GM12878 (cell line): ENCODE data around the gene TNNT2. TPM values are rescaled to one million over a fixed set of nuclear protein-coding genes. Genes with fewer than 3 reads are reported as not detected.

Experiments
- ATAC-seq: fragments of 200-7000 bp; cut with Tn5 transposase; 3 replicates; pipeline ENCODE4 v1.9.1; 2020; ENCODE audit warnings: mild to moderate bottlenecking, moderate library complexity
- BruUV-seq: library from RNA; stranded (reverse); fragments of 400-500 nt; replicated peaks from 2 replicates; lab custom pipeline; 2021; lab: Mats Ljungman, UMichigan
- CTCF ChIA-PET: fragments of 300-600 bp; sonication (Branson Sonifier 250); formaldehyde crosslinking; extraction: SDS; loops from one replicate; lab custom pipeline; 2021; ENCODE audit warnings: inconsistent platforms; lab: Yijun Ruan, JAX
- POLR2A ChIA-PET: fragments of 350-600 bp; formaldehyde crosslinking; extraction: SDS; loops from one replicate; lab custom pipeline; 2021; ENCODE audit warnings: inconsistent platforms; lab: Charles Lee
- RAD21 ChIA-PET: fragments of 300-600 bp; sonication (Branson Sonifier 250); formaldehyde crosslinking; loops from one replicate; lab custom pipeline; 2023; ENCODE audit warnings: antibody characterized with exemption; ENCODE audit not compliant: unreplicated experiment; lab: Charles Lee
- SMC1A ChIA-PET: fragments of 300-600 bp; sonication (Branson Sonifier 250); formaldehyde crosslinking; loops from one replicate; lab custom pipeline; 2023; ENCODE audit not compliant: unreplicated experiment, uncharacterized antibody; lab: Charles Lee
- DNase-seq: peaks from one replicate; pipeline ENCODE4 v3.0.0-alpha.2; 2011; ENCODE audit warnings: low read depth, low spot score
- FAIRE-seq: peaks from 3 replicates; lab custom pipeline; 2011; peaks lifted over from hg19 to GRCh38; lab: Jason Lieb, UNC
- H2AFZ ChIP-seq: 2 replicates; pipeline ENCODE4 v1.6.0; 2011; ENCODE audit warnings: low read depth, low read length, control low read depth; ENCODE audit not compliant: control insufficient read depth
- H3K27ac ChIP-seq: 2 replicates; pipeline ENCODE4 v1.5.1; 2011; ENCODE audit warnings: control low read depth; ENCODE audit not compliant: control insufficient read depth, insufficient read depth
- H3K27me3 ChIP-seq, 2 experiments: replicated peaks in 1 of 2; 2 replicates each; pipeline versions ENCODE4 v1.6.0 to v1.6.1; 2011; ENCODE audit warnings: low read length in 1 of 2; ENCODE audit not compliant: control insufficient read depth in 2 of 2, insufficient read depth in 2 of 2
- H3K36me3 ChIP-seq, 2 experiments: 2 replicates each; pipeline ENCODE4 v1.5.1; 2011; ENCODE audit warnings: low read length in 1 of 2; ENCODE audit not compliant: control insufficient read depth in 2 of 2, insufficient read depth in 2 of 2
- H3K4me1 ChIP-seq: 2 replicates; pipeline ENCODE4 v1.6.1; 2011; ENCODE audit warnings: mild to moderate bottlenecking, low read length, moderate library complexity, mixed read lengths; ENCODE audit not compliant: control insufficient read depth, insufficient read depth
- H3K4me2 ChIP-seq: 2 replicates; pipeline ENCODE4 v1.6.0; 2011; ENCODE audit warnings: control low read depth; ENCODE audit not compliant: control insufficient read depth, insufficient read depth
- H3K4me3 ChIP-seq: fragments of 200-600 bp; sonication (generic); 2 replicates; pipeline ENCODE4 v1.5.1; 2016
- H3K79me2 ChIP-seq: 2 replicates; pipeline ENCODE4 v1.6.0; 2011; ENCODE audit warnings: low read length; ENCODE audit not compliant: control insufficient read depth, insufficient read depth
- H3K9ac ChIP-seq: 2 replicates; pipeline ENCODE4 v1.8.0; 2011; ENCODE audit warnings: low read length, control low read depth, mixed read lengths; ENCODE audit not compliant: control insufficient read depth, insufficient read depth
- H3K9me3 ChIP-seq: replicated peaks from 3 replicates; pipeline ENCODE4 v1.5.1; 2011; ENCODE audit warnings: mild to moderate bottlenecking, low read length; ENCODE audit not compliant: control insufficient read depth, insufficient read depth
- H4K20me1 ChIP-seq: 2 replicates; pipeline ENCODE4 v1.6.0; 2011; ENCODE audit not compliant: control insufficient read depth, insufficient read depth
- ASH2L ChIP-seq: fragments of 300-600, 200-600 bp; sonication (generic); IDR thresholded peaks from 2 replicates; pipeline ENCODE4 v1.6.1; 2017; ENCODE audit warnings: low read depth, mild to moderate bottlenecking, borderline replicate concordance
- CREM ChIP-seq: IDR thresholded peaks from 2 replicates; pipeline ENCODE4 v1.6.1; 2014; ENCODE audit warnings: antibody characterized with exemption, low read depth
- SRF ChIP-seq, 2 experiments: IDR thresholded peaks; 2 replicates each; pipeline ENCODE4 v1.6.1; 2011; ENCODE audit warnings: low read depth in 2 of 2, low read length in 2 of 2, mild to moderate bottlenecking in 1 of 2, moderate library complexity in 1 of 2
- SUPT20H ChIP-seq: IDR thresholded peaks from 2 replicates; pipeline ENCODE4 v1.6.1; 2011; ENCODE audit warnings: low read depth, mild to moderate bottlenecking, low read length, moderate library complexity, borderline replicate concordance; ENCODE audit not compliant: control insufficient read depth
- TBL1XR1 ChIP-seq: IDR thresholded peaks from 2 replicates; pipeline ENCODE4 v1.6.1; 2012; ENCODE audit warnings: low read depth, low read length, improper control_type of control experiment
- WGBS: methylation state at CpG from one replicate; pipeline ENCODE4 v1.1.6; 2016; ENCODE audit warnings: low lambda C conversion rate; ENCODE audit not compliant: insufficient replicate concordance, insufficient coverage; ENCODE audit errors: missing lambda C conversion rate; 5-methylcytosine and 5-hydroxymethylcytosine counted together
- in situ Hi-C: fragments of 300-500 bp; cut with MboI; formaldehyde crosslinking; loops from 9 replicates; pipeline ENCODE4 v1.14.3; 2018; ENCODE audit warnings: mixed read lengths
- intact Hi-C: fragments of 100-400 bp; cut with micrococcal nuclease; formaldehyde crosslinking; loops from one replicate; pipeline ENCODE4 v1.14.2; 2022; ENCODE audit not compliant: unreplicated experiment
- polyA plus RNA-seq, 11 experiments: library from polyadenylated mRNA; depleted of rRNA in 4 of 11; unstranded in 6 of 11; stranded (reverse) in 5 of 11; fragments of >200 nt; fragmentation: Nextera tagmentation in 4 of 11; fragmentation: Illumina TruSeq in 1 of 11; extraction: Ambion mirVana in 4 of 11; extraction: Trizol in 1 of 11; gene quantifications; 1 replicate in 1 of 11; 2 replicates in 10 of 11; pipeline versions ENCODE4 v1.2.1 to v1.2.3, GENCODE V29; 2011 to 2016; ENCODE audit warnings: inconsistent platforms in 2 of 11, missing spikeins in 2 of 11, low read depth in 1 of 11
- total RNA-seq, 4 experiments: library from RNA; depleted of rRNA in 3 of 4; stranded (reverse); fragments of >200 nt in 3 of 4; fragmentation: Illumina TruSeq in 1 of 4; extraction: Trizol in 1 of 4; gene quantifications; 2 replicates each; pipeline versions ENCODE4 v1.2.1 to v1.2.3, GENCODE V29; 2013 to 2021
- TF ChIP-seq, protein P1 (sequence below): fragments of 450-650 bp; conservative IDR thresholded peaks from 2 replicates; pipeline ENCODE4 v1.6.1; 2017; ENCODE audit warnings: mild to moderate bottlenecking, moderate library complexity

TNNT2 gene
- total and polyA plus RNA-seq, 10 of the 15 experiments (the other 5 are each of a cell fraction or from before 2014, with no cell fraction given), result 2.2 TPM; not detected in 9

DNA sequence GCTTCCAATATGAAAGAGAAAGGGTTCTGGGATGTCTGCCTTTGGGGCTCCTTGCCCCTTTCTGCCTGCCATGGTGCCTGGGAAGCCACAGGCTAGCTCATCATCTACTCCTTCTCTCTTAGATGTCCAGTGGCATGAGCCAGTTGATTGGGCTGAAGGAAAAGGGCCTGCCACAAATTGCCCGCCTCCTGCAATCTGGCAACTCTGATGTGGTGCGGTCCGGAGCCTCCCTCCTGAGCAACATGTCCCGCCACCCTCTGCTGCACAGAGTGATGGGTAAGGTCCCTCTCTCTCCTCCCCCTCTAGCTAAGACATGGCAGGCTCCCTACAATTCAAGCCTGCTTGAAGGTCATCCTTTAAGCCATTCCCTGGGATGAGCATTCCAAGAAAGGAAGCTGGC, 53.2 kb downstream of the TNNT2 start:
- in situ Hi-C loops, result no loop called here
- CTCF ChIA-PET, result no interaction called here

More for the DNA sequence above, 53.2 kb downstream of the TNNT2 start:
- Histone ChIP-seq H3K27ac (no peak overlapping the region), H3K9ac (no peak overlapping the region), H4K20me1 (no peaks in the 10 kb centered on the region), H3K4me3 (no peak overlapping the region), H3K79me2 (no peaks in the 10 kb centered on the region), H3K4me1 (no peaks in the 10 kb centered on the region), H3K27me3 (peaks cover 4 to 10% of the 10 kb centered on the region in 2 experiments; a peak in 3 of 4 replicates), H3K36me3 (no peaks in the 10 kb centered on the region), H3K4me2 (no peak overlapping the region), H3K9me3 (no peaks in the 10 kb centered on the region), H2AFZ (no peak overlapping the region)
- no peak for DNase-seq
- no TSS peak for BruUV-seq
- ATAC-seq, result no peak
- TF ChIP-seq TBL1XR1, result no peak
- TF ChIP-seq ASH2L, result no peak
- no peak for TF ChIP-seq SUPT20H
- TF ChIP-seq, protein P1, sequence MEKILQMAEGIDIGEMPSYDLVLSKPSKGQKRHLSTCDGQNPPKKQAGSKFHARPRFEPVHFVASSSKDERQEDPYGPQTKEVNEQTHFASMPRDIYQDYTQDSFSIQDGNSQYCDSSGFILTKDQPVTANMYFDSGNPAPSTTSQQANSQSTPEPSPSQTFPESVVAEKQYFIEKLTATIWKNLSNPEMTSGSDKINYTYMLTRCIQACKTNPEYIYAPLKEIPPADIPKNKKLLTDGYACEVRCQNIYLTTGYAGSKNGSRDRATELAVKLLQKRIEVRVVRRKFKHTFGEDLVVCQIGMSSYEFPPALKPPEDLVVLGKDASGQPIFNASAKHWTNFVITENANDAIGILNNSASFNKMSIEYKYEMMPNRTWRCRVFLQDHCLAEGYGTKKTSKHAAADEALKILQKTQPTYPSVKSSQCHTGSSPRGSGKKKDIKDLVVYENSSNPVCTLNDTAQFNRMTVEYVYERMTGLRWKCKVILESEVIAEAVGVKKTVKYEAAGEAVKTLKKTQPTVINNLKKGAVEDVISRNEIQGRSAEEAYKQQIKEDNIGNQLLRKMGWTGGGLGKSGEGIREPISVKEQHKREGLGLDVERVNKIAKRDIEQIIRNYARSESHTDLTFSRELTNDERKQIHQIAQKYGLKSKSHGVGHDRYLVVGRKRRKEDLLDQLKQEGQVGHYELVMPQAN, result no peak
- TF ChIP-seq SRF (IDR thresholded peaks at IDR 0.05; ENCODE audit: low read depth in 2 of 2, low read length in 2 of 2), result no peak
- TF ChIP-seq CREM, result no peak
- ChIA-PET RAD21 (no interaction called here), SMC1A (interaction anchor here (0.9 kb wide), 1 partner anchor 10 kb away, joined by 3 read pairs; no protein-coding TSS in a partner anchor), POLR2A (no interaction called here)
- 41% methylated on average over 4 of the region's 4 CpGs for WGBS
- intact Hi-C loops, result no loop called here
- FAIRE-seq, result no peak
